HG03159 (cell line): ENCODE data around the gene MRPL42.
"Not testable (repeated sequence)": the region's sequence is repeated elsewhere in the genome, so short reads cannot be mapped to it uniquely, and the experiment has no call there.

ENCODE experiments used
- ATAC-seq: cut with Tn5 transposase; IDR thresholded peaks from one replicate; pipeline ENCODE4 v1.9.1; 2021; ENCODE audit warnings: mild to moderate bottlenecking, moderate library complexity; ENCODE audit not compliant: unreplicated experiment

MRPL42 gene

GRCh38 chr12:93497456-93497855 lies 30.1 kb downstream of the MRPL42 start:
- no peak for ATAC-seq

- ATAC-seq, result not testable (repeated sequence)
These were observed 31.5 kb downstream of the MRPL42 start for GRCh38 chr12:93498813-93499212.

- ATAC-seq, result no peak
These were observed 32.9 kb downstream of the MRPL42 start for GRCh38 chr12:93500201-93500600.

GRCh38 chr12:93500667-93501066 lies 33.4 kb downstream of the MRPL42 start:
- ATAC-seq, result no peak

GRCh38 chr12:93502802-93503623 lies 35.7 kb downstream of the MRPL42 start:
- no peak for ATAC-seq

- no peak for ATAC-seq
These were observed 39.9 kb downstream of the MRPL42 start for GRCh38 chr12:93507165-93507564.

- ATAC-seq, result no peak
These were observed 42.2 kb downstream of the MRPL42 start for GRCh38 chr12:93509506-93509905.

- no peak for ATAC-seq
These were observed 47.5 kb downstream of the MRPL42 start for GRCh38 chr12:93514853-93515252.

GRCh38 chr12:93518725-93519124 lies 51.4 kb downstream of the MRPL42 start:
- ATAC-seq, result no peak

GRCh38 chr12:93519859-93520258 lies 52.5 kb downstream of the MRPL42 start:
- no peak for ATAC-seq

GRCh38 chr12:93520454-93520853 lies 53.1 kb downstream of the MRPL42 start:
- no peak for ATAC-seq

GRCh38 chr12:93521225-93522080 lies 54.1 kb downstream of the MRPL42 start:
- no peak for ATAC-seq

GRCh38 chr12:93524386-93525133 lies 57.2 kb downstream of the MRPL42 start:
- no peak for ATAC-seq

- no peak for ATAC-seq
These were observed 59.6 kb downstream of the MRPL42 start for GRCh38 chr12:93526786-93527428.

GRCh38 chr12:93530358-93530757 lies 63.0 kb downstream of the MRPL42 start:
- ATAC-seq, result no peak

- ATAC-seq, result no peak
These were observed 66.0 kb downstream of the MRPL42 start for GRCh38 chr12:93533310-93533709.

GRCh38 chr12:93536111-93536765 lies 68.9 kb downstream of the MRPL42 start:
- ATAC-seq, result peak; percentile 29

GRCh38 chr12:93536766-93537488 lies 69.6 kb downstream of the MRPL42 start:
- peak; percentile 88 for ATAC-seq

- no peak for ATAC-seq
These were observed 70.5 kb downstream of the MRPL42 start for GRCh38 chr12:93537769-93538168.

GRCh38 chr12:93539821-93540220 lies 72.5 kb downstream of the MRPL42 start:
- no peak for ATAC-seq
